ENCODE results near the gene PDE2A.

DNA sequence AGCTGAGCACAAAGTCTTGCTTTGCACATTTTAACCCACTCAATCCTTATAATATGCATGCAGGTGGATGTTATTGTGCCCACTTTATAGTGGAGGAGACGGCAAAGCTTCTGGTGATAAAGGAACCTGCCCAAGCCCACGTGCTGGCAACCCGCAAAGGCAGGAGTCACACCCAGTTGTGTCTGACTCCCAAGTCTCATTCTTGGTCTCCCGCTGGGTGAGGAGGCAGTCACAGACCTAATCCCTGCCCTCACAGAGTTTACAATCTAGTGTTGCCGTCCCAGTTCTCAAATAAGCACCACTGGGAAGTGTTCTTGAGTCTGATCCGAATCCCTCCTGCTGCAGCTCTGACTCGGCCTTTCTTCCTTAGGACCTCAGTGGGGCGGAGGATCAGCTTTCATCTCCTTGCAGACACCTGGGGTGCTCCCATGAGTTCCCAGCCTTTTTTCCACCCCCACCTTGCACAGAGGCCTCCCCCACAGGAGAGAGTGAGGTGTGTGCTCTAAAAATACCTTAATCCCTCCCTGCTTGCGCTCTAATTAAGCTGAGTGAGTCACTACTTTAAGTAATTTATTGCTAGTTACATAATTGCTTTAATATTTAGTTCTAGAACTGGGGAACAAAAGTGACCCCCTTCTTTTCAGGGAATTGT lies 15.1 kb downstream of the PDE2A start:
- TF ChIP-seq, protein P1, sequence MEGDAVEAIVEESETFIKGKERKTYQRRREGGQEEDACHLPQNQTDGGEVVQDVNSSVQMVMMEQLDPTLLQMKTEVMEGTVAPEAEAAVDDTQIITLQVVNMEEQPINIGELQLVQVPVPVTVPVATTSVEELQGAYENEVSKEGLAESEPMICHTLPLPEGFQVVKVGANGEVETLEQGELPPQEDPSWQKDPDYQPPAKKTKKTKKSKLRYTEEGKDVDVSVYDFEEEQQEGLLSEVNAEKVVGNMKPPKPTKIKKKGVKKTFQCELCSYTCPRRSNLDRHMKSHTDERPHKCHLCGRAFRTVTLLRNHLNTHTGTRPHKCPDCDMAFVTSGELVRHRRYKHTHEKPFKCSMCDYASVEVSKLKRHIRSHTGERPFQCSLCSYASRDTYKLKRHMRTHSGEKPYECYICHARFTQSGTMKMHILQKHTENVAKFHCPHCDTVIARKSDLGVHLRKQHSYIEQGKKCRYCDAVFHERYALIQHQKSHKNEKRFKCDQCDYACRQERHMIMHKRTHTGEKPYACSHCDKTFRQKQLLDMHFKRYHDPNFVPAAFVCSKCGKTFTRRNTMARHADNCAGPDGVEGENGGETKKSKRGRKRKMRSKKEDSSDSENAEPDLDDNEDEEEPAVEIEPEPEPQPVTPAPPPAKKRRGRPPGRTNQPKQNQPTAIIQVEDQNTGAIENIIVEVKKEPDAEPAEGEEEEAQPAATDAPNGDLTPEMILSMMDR (IDR thresholded peaks at IDR 0.05): no peak
- TF ChIP-seq CBFB (CRISPR knock-in tag; IDR thresholded peaks at IDR 0.05; ENCODE audit: low read depth) (no peak), FOXK1 (CRISPR knock-in tag; IDR thresholded peaks at IDR 0.05) (no peak), JUN (CRISPR knock-in tag; IDR thresholded peaks at IDR 0.05) (no peak)
- TF ChIP-seq, protein P2, sequence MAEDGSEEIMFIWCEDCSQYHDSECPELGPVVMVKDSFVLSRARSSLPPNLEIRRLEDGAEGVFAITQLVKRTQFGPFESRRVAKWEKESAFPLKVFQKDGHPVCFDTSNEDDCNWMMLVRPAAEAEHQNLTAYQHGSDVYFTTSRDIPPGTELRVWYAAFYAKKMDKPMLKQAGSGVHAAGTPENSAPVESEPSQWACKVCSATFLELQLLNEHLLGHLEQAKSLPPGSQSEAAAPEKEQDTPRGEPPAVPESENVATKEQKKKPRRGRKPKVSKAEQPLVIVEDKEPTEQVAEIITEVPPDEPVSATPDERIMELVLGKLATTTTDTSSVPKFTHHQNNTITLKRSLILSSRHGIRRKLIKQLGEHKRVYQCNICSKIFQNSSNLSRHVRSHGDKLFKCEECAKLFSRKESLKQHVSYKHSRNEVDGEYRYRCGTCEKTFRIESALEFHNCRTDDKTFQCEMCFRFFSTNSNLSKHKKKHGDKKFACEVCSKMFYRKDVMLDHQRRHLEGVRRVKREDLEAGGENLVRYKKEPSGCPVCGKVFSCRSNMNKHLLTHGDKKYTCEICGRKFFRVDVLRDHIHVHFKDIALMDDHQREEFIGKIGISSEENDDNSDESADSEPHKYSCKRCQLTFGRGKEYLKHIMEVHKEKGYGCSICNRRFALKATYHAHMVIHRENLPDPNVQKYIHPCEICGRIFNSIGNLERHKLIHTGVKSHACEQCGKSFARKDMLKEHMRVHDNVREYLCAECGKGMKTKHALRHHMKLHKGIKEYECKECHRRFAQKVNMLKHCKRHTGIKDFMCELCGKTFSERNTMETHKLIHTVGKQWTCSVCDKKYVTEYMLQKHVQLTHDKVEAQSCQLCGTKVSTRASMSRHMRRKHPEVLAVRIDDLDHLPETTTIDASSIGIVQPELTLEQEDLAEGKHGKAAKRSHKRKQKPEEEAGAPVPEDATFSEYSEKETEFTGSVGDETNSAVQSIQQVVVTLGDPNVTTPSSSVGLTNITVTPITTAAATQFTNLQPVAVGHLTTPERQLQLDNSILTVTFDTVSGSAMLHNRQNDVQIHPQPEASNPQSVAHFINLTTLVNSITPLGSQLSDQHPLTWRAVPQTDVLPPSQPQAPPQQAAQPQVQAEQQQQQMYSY (CRISPR knock-in tag; IDR thresholded peaks at IDR 0.05): no peak
- TF ChIP-seq, protein P3, sequence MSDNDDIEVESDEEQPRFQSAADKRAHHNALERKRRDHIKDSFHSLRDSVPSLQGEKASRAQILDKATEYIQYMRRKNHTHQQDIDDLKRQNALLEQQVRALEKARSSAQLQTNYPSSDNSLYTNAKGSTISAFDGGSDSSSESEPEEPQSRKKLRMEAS (CRISPR knock-in tag; IDR thresholded peaks at IDR 0.05): no peak
- TF ChIP-seq, protein P4, sequence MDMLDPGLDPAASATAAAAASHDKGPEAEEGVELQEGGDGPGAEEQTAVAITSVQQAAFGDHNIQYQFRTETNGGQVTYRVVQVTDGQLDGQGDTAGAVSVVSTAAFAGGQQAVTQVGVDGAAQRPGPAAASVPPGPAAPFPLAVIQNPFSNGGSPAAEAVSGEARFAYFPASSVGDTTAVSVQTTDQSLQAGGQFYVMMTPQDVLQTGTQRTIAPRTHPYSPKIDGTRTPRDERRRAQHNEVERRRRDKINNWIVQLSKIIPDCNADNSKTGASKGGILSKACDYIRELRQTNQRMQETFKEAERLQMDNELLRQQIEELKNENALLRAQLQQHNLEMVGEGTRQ (CRISPR knock-in tag; IDR thresholded peaks at IDR 0.05): no peak

Data from WTC11 (cell line).